ENCODE data around the gene LRRC14B. TPM values are rescaled to one million over a fixed set of nuclear protein-coding genes. Genes with fewer than 3 reads are reported as not detected.
A peak's percentile ranks its signal among the peaks of the same experiment; 100 is the strongest.

The LRRC14B gene
- 74.9 TPM for total RNA-seq
- long read RNA-seq, transcript LRRC14B-201 (2 exons, 1,573 nt): major isoform, 106 of 106 reads
- long read RNA-seq, partial matches to known transcripts: 0 of 106 reads
- long read RNA-seq, other reads (novel, unspliced or antisense): 0 of 106 reads

DNA sequence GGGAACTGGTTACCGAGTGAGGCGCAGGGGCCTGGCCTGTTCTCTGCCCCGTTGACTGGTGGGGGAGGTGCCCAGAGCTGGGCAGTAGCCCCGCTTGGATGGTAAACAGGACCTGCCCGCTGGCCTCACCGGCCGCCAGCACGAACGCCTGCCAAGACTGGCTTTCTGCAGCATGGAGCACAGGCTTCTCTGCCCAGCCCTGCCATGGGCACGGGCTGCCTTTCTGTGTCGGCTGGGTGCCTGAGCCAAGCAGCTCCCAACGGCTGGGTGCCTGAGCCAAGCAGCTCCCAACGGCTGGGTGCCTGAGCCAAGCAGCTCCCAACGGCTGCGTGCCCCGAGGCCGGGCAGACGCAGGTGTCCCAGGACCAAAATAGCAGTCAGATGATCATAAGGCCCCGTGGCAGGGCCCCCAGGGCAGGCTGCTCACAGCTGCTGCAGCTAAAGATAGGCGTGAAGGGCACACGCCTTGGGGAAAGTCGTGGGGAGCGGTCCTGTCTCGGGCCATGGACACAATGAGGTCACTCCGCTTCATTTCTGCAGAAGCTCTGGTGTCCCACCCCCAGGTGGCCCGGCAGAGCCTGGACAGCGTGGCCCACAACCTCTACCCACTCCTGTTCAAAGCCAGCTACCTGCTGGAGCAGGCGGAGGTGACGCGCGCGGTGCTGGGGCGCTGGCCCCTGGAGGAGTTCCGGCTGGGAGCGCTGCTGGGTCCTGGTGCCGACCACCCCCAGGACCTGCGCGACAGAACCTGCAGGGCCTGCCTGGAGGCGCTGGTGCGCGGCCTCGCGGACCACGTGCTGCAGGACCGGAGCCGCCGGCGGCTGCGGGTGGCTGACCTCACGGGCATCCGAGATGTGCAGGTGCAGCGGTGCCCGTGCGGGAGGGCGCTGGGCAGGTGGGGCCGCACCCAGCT is at the start of gene LRRC14B:
TSS of gene LRRC14B (plus strand) at position 460 of the 913 bp plus-strand sequence. CDS start at position 504, 44 bp downstream.
- intact Hi-C loops (cut with DNase I): loop anchor here (2.0 to 5.0 kb wide), 2 partner anchors 28 to 71 kb away; partner anchors contain the start of genes CCDC127 and SDHA
- peak; percentile 84 for DNase-seq (ENCODE audit: missing footprints)

DNA sequence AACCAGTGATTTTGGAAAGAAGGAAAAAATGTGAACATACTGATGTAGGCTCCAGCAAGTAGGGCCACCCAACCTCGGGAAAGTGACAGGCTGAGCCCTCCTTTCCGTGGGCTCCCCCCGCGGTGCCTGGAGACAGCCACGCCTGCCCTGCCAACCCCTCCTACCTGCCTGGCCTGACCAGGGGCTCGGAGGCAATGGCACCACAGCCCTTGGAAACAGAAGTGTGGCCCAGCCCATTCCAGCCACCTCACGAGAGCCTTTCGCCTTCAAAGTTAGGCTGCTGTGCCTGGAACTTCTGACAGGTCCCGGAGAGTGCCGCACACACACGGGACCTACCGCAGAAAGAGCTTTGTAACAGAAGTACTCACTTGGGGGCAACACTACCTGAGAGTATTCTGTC is 49.5 kb upstream of the LRRC14B start:
- intact Hi-C loops (cut with DNase I): no loop called here
- DNase-seq (ENCODE audit: missing footprints) (no peak), ATAC-seq (no peak)

More for the DNA sequence above, at the start of gene LRRC14B:
- ATAC-seq: peak; percentile 74

DNA sequence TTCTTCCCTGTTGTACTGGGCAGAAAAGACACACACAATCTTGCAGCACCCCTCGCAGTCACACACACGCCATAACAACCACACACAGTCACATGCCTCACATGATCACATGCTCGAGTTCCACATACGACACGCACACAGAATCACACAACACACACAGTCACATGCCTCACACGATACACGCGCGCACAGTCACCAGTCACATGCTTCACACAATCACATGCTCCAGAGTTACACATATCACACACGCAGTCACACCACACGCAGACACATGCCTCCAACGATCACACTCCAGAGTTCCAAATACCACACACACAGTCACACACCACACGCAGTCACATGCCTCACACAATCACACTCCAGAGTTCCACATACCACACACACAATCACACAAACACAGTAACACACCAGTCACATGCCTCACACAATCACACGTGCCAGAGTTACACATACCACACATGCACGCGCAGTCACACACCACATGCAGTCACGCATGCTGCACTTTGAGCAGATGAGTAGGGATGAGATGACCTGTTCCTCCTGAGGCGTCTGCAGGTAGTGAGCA is 49.0 kb upstream of the LRRC14B start:
- DNase-seq (ENCODE audit: missing footprints): no peak
- no peak for ATAC-seq

DNA sequence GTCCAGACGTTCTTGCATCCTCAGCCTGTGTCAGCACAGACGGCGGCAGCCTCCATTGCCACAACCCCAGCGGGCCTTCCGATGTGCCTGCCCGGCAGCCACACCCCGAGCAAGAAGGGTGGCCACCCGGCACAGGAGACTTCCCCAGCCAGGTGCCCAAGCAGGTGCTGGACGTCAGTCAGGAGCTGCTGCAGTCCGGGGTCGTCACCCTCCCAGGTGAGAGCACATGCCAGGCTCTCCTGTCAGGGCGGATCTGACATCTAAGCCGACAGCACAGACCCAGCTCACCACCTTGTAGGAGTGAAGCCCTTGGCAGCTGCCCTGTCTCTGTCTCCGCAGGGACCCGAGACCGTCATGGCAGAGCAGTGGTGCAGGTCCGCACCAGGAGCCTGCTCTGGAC is 48.3 kb upstream of the LRRC14B start:
- ATAC-seq (peak; percentile 9), DNase-seq (ENCODE audit: missing footprints) (no peak)
- intact Hi-C loops (cut with DNase I): no loop called here

More for the DNA sequence above, 49.0 kb upstream of the LRRC14B start:
- intact Hi-C loops (cut with DNase I): no loop called here

DNA sequence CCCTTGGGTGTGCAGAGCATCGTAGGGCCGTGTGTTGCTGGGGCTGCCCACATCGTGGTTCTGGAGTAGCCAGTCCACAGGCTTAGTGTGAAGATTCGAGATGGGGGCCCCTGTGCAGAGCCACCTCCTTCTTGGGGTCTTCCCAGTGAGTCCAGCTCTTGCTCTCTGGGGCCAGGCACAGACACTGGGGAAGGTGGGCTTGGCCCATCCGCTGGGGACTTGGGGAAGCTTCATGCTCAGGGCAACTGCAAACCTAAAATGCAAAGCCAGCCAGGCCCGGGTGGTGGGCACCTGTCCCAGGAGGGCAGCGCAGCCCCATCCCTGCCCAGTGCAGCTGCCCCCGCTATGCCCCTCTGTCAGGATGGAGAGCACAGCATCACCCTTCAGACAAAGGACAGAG is 46.4 kb upstream of the LRRC14B start:
- intact Hi-C loops (cut with DNase I): no loop called here
- DNase-seq (ENCODE audit: missing footprints) (no peak), ATAC-seq (no peak)

DNA sequence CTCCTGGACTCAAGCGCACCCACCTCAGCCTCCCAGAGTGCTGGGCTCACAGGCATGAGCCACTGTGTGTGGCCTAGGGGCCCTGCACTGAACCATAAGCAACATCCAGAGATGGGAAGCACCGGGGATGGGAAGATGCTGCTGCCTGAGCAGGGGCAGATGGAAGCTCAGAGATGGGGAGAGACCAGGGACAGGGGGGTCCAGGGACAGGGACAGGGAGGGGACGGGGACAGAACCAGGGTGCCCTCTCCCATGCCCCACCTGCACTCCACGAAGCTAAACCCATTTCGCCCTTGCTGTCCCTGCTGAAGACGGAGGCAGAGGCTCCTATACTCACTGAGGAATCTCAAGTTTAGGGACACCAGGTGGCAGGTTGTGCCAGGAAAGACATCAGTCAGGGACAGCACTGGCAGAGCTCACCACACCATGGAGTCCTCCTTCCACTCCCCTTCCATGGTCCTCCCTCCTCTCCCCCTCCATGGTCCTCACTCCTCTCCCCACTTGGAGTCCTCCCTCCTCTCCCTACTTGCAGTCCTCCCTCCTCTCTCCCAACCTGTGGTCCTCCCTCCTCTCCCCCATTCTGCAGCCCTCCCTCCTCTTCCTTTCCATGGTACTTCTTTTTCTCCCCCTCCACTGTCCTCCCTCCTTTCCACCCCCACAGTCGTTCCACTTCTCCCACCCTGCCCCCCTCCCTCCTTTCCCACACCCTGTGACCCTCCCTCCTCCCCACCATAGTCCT is 45.5 kb upstream of the LRRC14B start:
- DNase-seq (ENCODE audit: missing footprints): no peak
- intact Hi-C loops (cut with DNase I): no loop called here
- ATAC-seq: no peak

DNA sequence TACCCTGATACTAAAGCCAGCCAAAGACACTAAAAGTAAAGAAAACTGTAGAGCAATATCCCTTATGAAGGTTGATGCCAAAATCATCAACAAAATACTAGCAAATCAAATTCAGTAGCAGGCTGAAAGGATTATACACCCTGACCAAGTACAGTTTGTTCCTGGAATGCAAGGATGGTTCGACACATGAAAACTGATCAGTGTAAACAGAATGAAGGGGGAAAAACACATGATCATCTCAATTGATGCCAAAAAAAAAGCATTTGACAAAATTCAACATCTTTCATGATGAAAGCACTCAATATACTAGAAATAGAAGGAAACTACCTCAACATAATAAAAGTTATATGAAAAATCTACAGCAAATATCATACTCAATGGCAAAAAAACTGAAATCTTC is 43.5 kb upstream of the LRRC14B start:
- ATAC-seq (no peak), DNase-seq (ENCODE audit: missing footprints) (no peak)
- intact Hi-C loops (cut with DNase I): no loop called here

DNA sequence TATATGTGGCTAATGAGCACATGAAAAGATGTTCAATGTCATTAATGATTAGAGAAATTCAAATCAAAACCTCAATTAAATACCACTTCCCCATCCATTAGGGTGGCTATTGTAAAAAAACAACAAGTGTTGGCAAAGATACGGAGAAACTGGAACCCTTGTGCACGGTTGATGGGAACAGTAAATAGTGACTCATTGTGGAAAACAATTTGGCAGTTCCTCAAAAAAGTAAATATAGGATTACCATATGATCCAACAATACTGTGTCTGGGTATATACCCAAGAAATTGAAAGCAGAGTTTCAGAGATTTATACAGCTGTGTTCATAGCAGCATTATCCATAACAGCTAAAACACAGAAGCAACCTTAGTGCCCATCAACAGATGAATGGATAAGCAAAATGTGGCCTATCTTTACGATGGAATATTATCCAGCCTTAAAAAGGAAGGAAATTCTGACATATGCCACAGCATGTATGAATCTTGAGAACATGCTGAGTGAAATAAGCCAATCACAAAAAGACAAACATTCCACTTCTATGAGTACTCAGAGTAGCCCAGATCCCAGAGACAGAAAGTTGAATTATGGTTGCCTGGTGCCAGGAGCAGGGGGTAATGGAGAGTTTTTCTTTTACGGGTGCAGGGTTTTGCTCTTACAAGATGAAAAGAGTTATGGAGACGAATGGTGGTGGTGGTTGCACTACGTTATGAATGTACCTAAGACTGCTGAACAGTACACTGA is 41.4 kb upstream of the LRRC14B start:
- ATAC-seq: no peak
- intact Hi-C loops (cut with DNase I): no loop called here
- no peak for DNase-seq (ENCODE audit: missing footprints)

DNA sequence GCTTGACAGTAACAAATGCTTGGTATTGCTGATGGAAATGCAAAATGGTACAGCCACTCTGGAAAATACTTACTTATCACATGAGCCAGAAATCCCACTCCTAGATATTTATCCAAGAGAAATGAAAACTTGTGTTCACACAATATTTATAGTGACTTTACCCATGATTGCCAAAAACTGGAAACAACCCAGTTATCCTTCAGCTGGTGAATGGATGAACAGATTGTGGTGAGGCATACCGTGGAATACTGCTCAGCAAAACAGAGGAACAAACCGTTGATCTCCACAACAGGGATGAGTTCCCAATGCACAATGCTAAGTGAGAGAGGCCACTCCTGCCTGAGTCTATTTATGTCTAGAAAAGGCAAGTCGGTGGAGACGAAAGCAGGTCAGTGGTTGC is 40.5 kb upstream of the LRRC14B start:
- ATAC-seq (no peak), DNase-seq (ENCODE audit: missing footprints) (no peak)
- intact Hi-C loops (cut with DNase I): no loop called here

DNA sequence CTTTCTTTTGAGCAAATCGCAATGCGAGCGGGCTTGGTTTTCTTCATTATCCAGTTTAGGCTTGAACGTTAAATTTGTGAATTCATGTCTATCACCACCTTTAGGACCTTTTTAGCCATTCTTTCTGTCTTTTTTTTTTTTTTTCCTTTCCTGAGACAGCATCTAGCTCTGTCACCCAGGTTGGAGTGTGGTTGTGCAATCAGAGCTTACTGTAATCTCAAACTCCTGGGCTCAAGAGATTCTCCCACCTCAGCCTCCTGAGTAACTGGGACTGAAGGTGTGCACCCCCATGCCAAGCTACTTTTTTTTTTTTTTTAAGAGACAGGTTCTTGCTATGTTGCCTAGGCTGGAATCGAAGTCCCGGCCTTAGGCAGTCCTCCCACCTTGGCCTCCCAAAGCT is 39.2 kb upstream of the LRRC14B start:
- ATAC-seq: no peak
- intact Hi-C loops (cut with DNase I): no loop called here

DNA sequence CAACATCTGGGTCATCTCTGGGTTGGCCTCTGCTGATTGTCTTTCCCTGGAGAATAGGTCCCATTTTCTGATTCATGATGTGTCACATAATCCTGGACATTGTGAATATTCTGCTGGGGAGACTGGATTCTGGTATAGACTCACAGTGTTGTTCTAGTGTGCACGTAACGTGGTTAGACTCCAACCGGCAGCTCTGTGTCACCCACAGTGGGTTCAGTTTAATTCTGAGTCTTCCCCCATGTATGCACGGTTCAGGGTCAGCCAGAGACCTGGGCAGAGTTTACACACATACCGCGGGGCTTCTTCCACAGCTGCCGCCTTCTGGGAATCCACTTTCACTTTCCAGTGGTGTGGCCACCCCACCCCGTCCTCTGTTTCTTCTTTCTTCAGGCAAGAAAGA is 38.0 kb upstream of the LRRC14B start:
- ATAC-seq: no peak
- DNase-seq (ENCODE audit: missing footprints): no peak
- intact Hi-C loops (cut with DNase I): no loop called here

More for the DNA sequence above, 39.2 kb upstream of the LRRC14B start:
- DNase-seq (ENCODE audit: missing footprints): no peak

DNA sequence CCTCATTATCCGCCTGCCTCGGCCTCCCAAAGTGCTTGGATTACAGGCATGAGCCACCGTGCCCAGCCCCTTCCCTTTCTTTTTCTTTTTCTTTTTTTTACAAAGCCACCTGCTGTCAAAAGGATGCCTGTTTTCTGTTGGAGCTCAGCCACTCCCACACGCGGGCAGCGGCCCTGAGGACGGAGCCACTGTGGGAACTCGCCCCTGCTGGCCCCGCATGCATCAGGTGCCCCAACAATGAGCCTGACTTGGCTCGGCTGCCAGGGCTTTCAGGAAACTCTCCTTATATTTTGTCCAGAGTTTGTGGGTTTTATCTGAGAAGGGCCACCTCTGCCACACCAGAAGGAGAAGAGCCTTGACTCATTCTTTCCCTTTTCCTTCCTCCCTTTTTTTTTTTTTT is 37.1 kb upstream of the LRRC14B start:
- ATAC-seq (no peak), DNase-seq (ENCODE audit: missing footprints) (no peak)
- intact Hi-C loops (cut with DNase I): no loop called here

DNA sequence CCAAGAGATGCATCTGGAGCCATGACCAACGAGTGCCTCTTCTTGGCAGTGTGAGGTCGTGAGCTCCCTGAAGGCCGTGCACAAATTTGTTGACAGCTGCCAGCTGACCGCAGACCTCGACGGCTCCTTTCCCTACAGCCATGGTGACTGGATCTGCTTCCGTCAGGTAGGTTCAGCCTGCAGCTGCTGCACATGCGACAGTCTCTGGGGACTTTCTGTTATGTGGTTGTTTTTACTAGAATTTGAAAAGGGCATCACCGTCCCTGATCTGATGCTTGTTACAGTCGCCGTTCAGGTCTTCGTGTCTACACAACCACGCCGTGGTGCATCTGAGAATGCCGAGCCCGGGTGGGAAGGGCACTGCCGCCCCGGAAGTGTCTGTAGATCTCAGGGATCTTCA is 36.5 kb upstream of the LRRC14B start:
- ATAC-seq: no peak
- DNase-seq (ENCODE audit: missing footprints): no peak

DNA sequence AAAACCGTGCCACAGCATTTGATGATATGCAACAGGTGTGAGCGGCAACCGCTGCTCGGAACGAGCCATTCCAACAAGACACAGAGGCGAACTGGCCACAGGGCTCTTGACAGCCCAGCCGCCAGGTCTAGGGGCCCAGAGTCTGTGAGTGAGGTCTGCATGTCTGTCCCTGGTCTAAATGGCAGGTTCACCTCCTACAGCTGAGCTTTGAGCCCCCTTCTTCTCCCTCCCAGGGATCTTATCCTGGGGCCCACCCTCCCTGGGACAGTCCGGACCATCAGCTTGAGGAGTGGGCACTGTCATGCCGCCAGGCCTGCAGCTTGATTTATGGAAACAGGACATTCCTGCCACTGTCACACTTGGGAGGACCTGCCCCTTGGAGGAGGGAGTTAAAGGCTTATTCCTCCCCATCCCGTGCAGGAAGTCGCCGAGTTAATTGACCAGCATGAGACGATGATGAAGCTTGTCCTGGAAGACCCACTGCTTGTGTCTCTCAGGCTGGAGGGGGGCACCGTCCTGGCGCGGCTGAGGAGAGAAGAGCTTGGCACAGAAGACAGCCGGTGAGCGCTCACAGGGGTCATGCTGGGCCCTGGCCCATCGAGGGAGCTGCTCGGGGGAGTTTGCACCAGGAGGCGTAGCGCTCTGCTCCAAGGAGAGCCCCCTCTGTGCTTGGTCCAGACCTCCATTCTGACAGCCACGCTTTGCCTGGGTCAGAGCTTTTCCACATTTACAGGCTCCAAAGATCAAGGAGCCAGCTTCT is 35.5 kb upstream of the LRRC14B start:
- intact Hi-C loops (cut with DNase I): no loop called here
- no peak for ATAC-seq
- DNase-seq (ENCODE audit: missing footprints): no peak

More for the DNA sequence above, 36.5 kb upstream of the LRRC14B start:
- intact Hi-C loops (cut with DNase I): no loop called here

DNA sequence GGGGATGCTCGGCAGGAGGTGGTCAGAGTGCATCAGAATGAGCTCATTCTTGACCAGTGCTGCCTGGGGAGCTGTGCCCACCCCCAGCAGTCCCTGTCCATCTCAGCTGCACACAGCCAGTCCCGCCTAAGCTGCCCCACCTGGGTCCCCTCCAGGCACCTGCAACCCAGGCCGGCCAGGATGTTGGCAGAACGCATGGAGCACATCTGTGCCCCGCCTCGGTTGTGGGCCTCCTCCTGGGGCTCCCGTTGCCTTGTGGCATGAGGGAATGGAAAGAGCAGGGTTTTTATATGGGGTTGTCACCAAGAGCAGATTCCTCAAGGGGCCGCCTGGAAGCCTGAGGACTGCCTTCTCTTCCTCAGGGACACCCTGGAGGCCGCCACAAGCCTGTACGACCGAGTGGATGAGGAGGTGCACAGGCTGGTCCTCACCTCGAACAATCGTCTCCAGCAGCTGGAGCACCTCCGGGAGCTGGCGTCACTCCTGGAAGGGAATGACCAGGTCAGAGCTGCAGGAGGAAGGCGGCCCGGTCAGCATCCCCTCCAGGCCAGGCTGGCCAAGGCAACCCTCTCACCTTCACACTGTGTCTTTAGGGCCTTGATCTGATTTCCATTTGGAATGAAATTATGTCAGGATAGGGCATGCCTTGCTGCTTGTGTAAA is 34.8 kb upstream of the LRRC14B start:
- ATAC-seq (no peak), DNase-seq (ENCODE audit: missing footprints) (no peak)
- intact Hi-C loops (cut with DNase I): no loop called here

DNA sequence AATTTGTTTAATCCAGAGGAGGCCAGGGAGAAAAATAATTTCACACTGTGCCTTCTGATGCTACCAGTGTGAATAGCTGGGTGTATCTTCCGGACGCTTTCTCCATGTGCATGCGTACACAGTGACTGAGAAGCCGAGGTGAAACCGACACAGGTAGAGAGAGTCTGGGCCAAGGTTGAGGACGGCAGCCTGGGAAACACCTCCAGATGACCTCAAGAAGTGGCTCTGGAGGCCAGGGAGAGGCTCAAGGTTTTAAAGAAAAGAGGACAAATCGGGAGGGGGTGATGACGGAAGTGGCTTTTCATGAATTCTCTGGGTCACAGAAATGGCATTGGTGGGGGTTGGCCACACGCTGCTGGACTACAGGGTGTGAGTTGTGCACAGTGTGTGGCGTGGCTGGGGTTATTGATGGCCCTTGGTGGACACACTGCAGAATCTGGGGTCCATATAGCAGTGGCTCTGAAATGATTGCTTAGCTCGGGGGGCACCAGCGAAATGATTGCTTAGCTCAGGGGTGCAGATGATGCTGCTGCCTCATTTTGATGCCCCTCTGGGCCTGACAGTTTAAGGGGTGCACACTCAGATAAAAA is 34.1 kb upstream of the LRRC14B start:
- DNase-seq (ENCODE audit: missing footprints) (peak; percentile 3), ATAC-seq (no peak)
- intact Hi-C loops (cut with DNase I): no loop called here

DNA sequence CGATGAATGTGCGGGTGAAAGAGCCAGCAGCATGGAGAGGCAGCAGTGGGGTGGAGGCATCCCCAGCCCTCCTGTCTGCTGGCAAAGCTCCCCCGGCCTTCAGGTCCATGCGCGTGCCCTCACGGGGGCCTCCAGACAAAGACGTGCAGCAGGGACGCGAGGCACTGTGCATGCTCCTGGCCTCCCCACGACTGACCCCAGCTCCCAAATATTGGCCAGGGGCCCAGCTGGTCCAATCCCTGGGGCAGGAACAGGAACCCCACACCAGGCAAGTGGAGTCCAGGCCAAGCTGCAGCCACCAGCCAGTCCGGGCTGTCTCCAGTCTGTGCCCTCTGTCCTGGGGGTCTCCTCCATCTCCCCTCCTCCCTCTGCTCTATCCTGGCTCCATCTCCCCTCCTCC is 33.5 kb upstream of the LRRC14B start:
- ATAC-seq: no peak
- no peak for DNase-seq (ENCODE audit: missing footprints)
- intact Hi-C loops (cut with DNase I): no loop called here
